ENCODE measurements around the gene CAPN2. TPM values are rescaled to one million over a fixed set of nuclear protein-coding genes. Genes with fewer than 3 reads are reported as not detected.
"Not testable (repeated sequence)": the region's sequence is repeated elsewhere in the genome, so short reads cannot be mapped to it uniquely, and the experiment has no call there.

Gene CAPN2
- polyA plus RNA-seq, 3 donors, result 127 to 186 (median 182) TPM

DNA sequence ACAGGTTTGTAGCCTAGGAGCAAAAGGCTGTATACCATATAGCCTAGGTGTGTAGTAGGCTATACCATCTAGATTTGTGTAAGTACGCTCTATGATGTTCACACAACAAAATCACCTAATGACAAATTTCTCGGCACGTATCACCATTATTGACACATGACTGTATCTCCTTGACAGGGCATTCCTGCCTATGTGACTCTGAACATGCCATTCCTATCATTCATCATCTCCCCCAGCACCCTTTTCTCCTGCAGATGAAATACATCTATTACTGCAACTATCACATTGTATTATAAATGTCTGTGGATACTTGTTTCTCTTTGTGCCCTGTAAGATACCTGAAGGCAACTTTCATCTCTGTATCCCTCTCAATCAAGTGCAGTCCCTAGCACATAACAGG is 103.5 kb downstream of the CAPN2 start:
- whole genome bisulfite sequencing (ENCODE audit: insufficient coverage), result 100% methylated on average over 2 of the region's 3 CpGs
- intact Hi-C loops (cut with micrococcal nuclease), result no loop called here
- DNase-seq, result no peak
- Histone ChIP-seq H3K4me1 (ENCODE audit: control insufficient read depth in 1 of 2, insufficient read depth in 2 of 2, low read length in 2 of 2) (peaks cover 0 to 4% of the 10 kb centered on the region in 2 donors), H3K36me3 (replicated peaks in 1 of 2; ENCODE audit: control insufficient read depth in 1 of 2, insufficient read depth in 2 of 2, low read length in 2 of 2) (peaks cover 39 to 76% of the 10 kb centered on the region in 2 donors), H3K4me3 (replicated peaks in 1 of 3; ENCODE audit: low read depth in 2 of 3, low read length in 3 of 3) (no peak overlapping the region), H3K4me2 (replicated peaks; ENCODE audit: extremely low read depth, low read length, poor library complexity, severe bottlenecking) (no peak overlapping the region), H4K20me1 (ENCODE audit: insufficient read depth, low read length) (peaks cover 45% of the 10 kb centered on the region), H3K27me3 (ENCODE audit: control insufficient read depth in 2 of 2, insufficient read depth in 2 of 2, low read length in 2 of 2) (no peaks in the 10 kb centered on the region), H3K79me2 (ENCODE audit: insufficient read depth, low read length) (peaks cover 68% of the 10 kb centered on the region), H3K9ac (ENCODE audit: insufficient read depth, low read length, poor library complexity, severe bottlenecking) (no peak overlapping the region), H3K27ac (ENCODE audit: low read depth in 1 of 2, low read length in 2 of 2) (no peak overlapping the region), H2AFZ (ENCODE audit: insufficient read depth, low read depth, low read length, poor library complexity, severe bottlenecking) (no peak overlapping the region), H3K9me3 (replicated peaks in 1 of 2; ENCODE audit: control insufficient read depth in 1 of 2, insufficient read depth in 1 of 2, low read length in 2 of 2) (no peaks in the 10 kb centered on the region)
- Mint-ChIP-seq H3K27ac (no peak overlapping the region), H3K36me3 (peaks cover 62 to 70% of the 10 kb centered on the region in 2 donors), H3K9me3 (peaks cover 0 to 2% (median 0%) of the 10 kb centered on the region in 7 donors), H3K4me3 (no peak overlapping the region), H3K27me3 (ENCODE audit: low read depth in 3 of 3) (peaks cover 0 to 3% (median 0%) of the 10 kb centered on the region in 3 donors), H3K4me1 (peaks cover 12% of the 10 kb centered on the region)
- TF ChIP-seq, protein P1, sequence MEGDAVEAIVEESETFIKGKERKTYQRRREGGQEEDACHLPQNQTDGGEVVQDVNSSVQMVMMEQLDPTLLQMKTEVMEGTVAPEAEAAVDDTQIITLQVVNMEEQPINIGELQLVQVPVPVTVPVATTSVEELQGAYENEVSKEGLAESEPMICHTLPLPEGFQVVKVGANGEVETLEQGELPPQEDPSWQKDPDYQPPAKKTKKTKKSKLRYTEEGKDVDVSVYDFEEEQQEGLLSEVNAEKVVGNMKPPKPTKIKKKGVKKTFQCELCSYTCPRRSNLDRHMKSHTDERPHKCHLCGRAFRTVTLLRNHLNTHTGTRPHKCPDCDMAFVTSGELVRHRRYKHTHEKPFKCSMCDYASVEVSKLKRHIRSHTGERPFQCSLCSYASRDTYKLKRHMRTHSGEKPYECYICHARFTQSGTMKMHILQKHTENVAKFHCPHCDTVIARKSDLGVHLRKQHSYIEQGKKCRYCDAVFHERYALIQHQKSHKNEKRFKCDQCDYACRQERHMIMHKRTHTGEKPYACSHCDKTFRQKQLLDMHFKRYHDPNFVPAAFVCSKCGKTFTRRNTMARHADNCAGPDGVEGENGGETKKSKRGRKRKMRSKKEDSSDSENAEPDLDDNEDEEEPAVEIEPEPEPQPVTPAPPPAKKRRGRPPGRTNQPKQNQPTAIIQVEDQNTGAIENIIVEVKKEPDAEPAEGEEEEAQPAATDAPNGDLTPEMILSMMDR (IDR thresholded peaks at IDR 0.05), result no peak

DNA sequence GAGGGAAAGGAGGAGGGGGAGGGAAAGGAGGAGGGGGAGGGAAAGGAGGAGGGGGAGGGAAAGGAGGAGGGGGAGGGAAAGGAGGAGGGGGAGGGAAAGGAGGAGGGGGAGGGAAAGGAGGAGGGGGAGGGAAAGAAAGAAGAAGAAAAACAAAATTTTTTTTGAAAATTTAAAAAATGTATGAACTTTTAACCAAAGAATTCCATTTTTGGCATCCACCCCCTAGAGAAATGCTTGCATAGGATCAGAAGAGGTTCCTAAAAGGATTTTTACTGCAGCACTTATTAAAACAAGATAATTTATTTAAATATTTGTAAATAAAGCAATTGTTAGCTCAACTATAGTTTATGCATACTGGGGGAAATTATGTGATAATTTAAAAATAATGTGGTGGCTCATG is 104.9 kb downstream of the CAPN2 start:
- H3K4me2 ChIP-seq (replicated peaks; ENCODE audit: extremely low read depth, low read length, poor library complexity, severe bottlenecking); H3K9me3 Mint-ChIP-seq; H3K27ac ChIP-seq (ENCODE audit: low read depth in 1 of 2, low read length in 2 of 2); H2AFZ ChIP-seq (ENCODE audit: insufficient read depth, low read depth, low read length, poor library complexity, severe bottlenecking); H3K4me3 ChIP-seq (replicated peaks in 1 of 3; ENCODE audit: low read depth in 2 of 3, low read length in 3 of 3); H3K9ac ChIP-seq (ENCODE audit: insufficient read depth, low read length, poor library complexity, severe bottlenecking); DNase-seq; H3K27me3 ChIP-seq (ENCODE audit: control insufficient read depth in 2 of 2, insufficient read depth in 2 of 2, low read length in 2 of 2); H3K4me1 ChIP-seq (ENCODE audit: control insufficient read depth in 1 of 2, insufficient read depth in 2 of 2, low read length in 2 of 2); H3K4me3 Mint-ChIP-seq; intact Hi-C loops (cut with micrococcal nuclease); H3K9me3 ChIP-seq (replicated peaks in 1 of 2; ENCODE audit: control insufficient read depth in 1 of 2, insufficient read depth in 1 of 2, low read length in 2 of 2); H3K27me3 Mint-ChIP-seq (ENCODE audit: low read depth in 3 of 3): not testable (repeated sequence)
- H3K4me1 Mint-ChIP-seq, result peaks cover 12% of the 10 kb centered on the region
- Histone ChIP-seq H3K79me2 (ENCODE audit: insufficient read depth, low read length) (peaks cover 82% of the 10 kb centered on the region), H3K36me3 (replicated peaks in 1 of 2; ENCODE audit: control insufficient read depth in 1 of 2, insufficient read depth in 2 of 2, low read length in 2 of 2) (peaks cover 40 to 73% of the 10 kb centered on the region in 2 donors), H4K20me1 (ENCODE audit: insufficient read depth, low read length) (peaks cover 59% of the 10 kb centered on the region)
- H3K36me3 Mint-ChIP-seq, result peaks cover 62 to 66% of the 10 kb centered on the region in 2 donors
- H3K27ac Mint-ChIP-seq, result peak overlapping the region in 2 of 7 donors; percentile 30 to 41

Data from CD14-positive monocyte (primary cell).